D721Med (cell line): ENCODE data around the gene CCR5AS.

Source experiments
- DNase-seq: peaks from one replicate; pipeline ENCODE4 v3.0.0; 2011; ENCODE audit warnings: low spot score; ENCODE audit not compliant: insufficient read length
- FAIRE-seq: peaks from 2 replicates; lab custom pipeline; 2011; peaks lifted over from hg19 to GRCh38; lab: Jason Lieb, UNC
- TF ChIP-seq, protein P1 (sequence below): IDR thresholded peaks from 2 replicates; pipeline ENCODE4 v1.5.1; 2012; ENCODE audit warnings: mild to moderate bottlenecking, control low read depth; ENCODE audit not compliant: insufficient read depth; ENCODE audit errors: missing control alignments

The CCR5AS gene

DNA sequence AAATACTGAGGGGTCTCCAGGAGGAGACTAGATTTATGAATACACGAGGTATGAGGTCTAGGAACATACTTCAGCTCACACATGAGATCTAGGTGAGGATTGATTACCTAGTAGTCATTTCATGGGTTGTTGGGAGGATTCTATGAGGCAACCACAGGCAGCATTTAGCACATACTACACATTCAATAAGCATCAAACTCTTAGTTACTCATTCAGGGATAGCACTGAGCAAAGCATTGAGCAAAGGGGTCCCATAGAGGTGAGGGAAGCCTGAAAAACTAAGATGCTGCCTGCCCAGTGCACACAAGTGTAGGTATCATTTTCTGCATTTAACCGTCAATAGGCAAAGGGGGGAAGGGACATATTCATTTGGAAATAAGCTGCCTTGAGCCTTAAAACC lies 31.6 kb downstream of the CCR5AS start:
- FAIRE-seq = no peak
- DNase-seq = no peak
- TF ChIP-seq, protein P1, sequence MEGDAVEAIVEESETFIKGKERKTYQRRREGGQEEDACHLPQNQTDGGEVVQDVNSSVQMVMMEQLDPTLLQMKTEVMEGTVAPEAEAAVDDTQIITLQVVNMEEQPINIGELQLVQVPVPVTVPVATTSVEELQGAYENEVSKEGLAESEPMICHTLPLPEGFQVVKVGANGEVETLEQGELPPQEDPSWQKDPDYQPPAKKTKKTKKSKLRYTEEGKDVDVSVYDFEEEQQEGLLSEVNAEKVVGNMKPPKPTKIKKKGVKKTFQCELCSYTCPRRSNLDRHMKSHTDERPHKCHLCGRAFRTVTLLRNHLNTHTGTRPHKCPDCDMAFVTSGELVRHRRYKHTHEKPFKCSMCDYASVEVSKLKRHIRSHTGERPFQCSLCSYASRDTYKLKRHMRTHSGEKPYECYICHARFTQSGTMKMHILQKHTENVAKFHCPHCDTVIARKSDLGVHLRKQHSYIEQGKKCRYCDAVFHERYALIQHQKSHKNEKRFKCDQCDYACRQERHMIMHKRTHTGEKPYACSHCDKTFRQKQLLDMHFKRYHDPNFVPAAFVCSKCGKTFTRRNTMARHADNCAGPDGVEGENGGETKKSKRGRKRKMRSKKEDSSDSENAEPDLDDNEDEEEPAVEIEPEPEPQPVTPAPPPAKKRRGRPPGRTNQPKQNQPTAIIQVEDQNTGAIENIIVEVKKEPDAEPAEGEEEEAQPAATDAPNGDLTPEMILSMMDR = no peak

DNA sequence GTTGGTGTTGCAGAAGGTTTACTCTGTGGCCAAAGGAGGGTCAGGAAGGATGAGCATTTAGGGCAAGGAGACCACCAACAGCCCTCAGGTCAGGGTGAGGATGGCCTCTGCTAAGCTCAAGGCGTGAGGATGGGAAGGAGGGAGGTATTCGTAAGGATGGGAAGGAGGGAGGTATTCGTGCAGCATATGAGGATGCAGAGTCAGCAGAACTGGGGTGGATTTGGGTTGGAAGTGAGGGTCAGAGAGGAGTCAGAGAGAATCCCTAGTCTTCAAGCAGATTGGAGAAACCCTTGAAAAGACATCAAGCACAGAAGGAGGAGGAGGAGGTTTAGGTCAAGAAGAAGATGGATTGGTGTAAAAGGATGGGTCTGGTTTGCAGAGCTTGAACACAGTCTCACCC lies 32.1 kb downstream of the CCR5AS start:
- no peak for FAIRE-seq
- no peak for DNase-seq
- TF ChIP-seq, protein P1 = no peak

DNA sequence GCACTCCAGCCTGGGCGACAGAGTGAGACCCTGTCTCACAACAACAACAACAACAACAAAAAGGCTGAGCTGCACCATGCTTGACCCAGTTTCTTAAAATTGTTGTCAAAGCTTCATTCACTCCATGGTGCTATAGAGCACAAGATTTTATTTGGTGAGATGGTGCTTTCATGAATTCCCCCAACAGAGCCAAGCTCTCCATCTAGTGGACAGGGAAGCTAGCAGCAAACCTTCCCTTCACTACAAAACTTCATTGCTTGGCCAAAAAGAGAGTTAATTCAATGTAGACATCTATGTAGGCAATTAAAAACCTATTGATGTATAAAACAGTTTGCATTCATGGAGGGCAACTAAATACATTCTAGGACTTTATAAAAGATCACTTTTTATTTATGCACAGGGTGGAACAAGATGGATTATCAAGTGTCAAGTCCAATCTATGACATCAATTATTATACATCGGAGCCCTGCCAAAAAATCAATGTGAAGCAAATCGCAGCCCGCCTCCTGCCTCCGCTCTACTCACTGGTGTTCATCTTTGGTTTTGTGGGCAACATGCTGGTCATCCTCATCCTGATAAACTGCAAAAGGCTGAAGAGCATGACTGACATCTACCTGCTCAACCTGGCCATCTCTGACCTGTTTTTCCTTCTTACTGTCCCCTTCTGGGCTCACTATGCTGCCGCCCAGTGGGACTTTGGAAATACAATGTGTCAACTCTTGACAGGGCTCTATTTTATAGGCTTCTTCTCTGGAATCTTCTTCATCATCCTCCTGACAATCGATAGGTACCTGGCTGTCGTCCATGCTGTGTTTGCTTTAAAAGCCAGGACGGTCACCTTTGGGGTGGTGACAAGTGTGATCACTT lies 34.1 kb downstream of the CCR5AS start:
- TF ChIP-seq, protein P1 = peak; percentile 18
- FAIRE-seq (no peak), DNase-seq (no peak)

DNA sequence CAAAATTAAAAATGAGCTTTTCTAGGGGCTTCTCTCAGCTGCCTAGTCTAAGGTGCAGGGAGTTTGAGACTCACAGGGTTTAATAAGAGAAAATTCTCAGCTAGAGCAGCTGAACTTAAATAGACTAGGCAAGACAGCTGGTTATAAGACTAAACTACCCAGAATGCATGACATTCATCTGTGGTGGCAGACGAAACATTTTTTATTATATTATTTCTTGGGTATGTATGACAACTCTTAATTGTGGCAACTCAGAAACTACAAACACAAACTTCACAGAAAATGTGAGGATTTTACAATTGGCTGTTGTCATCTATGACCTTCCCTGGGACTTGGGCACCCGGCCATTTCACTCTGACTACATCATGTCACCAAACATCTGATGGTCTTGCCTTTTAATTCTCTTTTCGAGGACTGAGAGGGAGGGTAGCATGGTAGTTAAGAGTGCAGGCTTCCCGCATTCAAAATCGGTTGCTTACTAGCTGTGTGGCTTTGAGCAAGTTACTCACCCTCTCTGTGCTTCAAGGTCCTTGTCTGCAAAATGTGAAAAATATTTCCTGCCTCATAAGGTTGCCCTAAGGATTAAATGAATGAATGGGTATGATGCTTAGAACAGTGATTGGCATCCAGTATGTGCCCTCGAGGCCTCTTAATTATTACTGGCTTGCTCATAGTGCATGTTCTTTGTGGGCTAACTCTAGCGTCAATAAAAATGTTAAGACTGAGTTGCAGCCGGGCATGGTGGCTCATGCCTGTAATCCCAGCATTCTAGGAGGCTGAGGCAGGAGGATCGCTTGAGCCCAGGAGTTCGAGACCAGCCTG lies 35.1 kb downstream of the CCR5AS start:
- TF ChIP-seq, protein P1 = no peak
- no peak for FAIRE-seq
- no peak for DNase-seq

DNA sequence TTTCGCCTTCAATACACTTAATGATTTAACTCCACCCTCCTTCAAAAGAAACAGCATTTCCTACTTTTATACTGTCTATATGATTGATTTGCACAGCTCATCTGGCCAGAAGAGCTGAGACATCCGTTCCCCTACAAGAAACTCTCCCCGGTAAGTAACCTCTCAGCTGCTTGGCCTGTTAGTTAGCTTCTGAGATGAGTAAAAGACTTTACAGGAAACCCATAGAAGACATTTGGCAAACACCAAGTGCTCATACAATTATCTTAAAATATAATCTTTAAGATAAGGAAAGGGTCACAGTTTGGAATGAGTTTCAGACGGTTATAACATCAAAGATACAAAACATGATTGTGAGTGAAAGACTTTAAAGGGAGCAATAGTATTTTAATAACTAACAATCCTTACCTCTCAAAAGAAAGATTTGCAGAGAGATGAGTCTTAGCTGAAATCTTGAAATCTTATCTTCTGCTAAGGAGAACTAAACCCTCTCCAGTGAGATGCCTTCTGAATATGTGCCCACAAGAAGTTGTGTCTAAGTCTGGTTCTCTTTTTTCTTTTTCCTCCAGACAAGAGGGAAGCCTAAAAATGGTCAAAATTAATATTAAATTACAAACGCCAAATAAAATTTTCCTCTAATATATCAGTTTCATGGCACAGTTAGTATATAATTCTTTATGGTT lies 35.9 kb downstream of the CCR5AS start, which contains the start of gene CCR5:
Gene CCR5, plus strand, starts transcription at position 108 of the 680 bp plus-strand sequence. CDS start 1,957 bp downstream, outside the sequence.
- DNase-seq = no peak
- FAIRE-seq = no peak
- TF ChIP-seq, protein P1 = no peak

DNA sequence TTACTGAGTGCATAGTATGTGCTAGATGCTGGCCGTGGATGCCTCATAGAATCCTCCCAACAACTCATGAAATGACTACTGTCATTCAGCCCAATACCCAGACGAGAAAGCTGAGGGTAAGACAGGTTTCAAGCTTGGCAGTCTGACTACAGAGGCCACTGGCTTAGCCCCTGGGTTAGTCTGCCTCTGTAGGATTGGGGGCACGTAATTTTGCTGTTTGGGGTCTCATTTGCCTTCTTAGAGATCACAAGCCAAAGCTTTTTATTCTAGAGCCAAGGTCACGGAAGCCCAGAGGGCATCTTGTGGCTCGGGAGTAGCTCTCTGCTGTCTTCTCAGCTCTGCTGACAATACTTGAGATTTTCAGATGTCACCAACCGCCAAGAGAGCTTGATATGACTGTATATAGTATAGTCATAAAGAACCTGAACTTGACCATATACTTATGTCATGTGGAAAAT lies 37.2 kb downstream of the CCR5AS start:
- no peak for FAIRE-seq
- TF ChIP-seq, protein P1 = no peak
- DNase-seq = no peak
